Mesenchymal stem cell (in vitro differentiated cells and primary cell): ENCODE results near the gene HSD17B14. TPM values are rescaled to one million over a fixed set of nuclear protein-coding genes. Genes with fewer than 3 reads are reported as not detected.

Experiments used
- small RNA-seq: library from polyadenylated mRNA; stranded (forward); fragments of <200 nt; extraction: miRNeasy Mini kit (QIAGEN cat#:217004); gene quantifications from one replicate; pipeline ENCODE3, GENCODE V24; 2013; ENCODE audit warnings: low read depth

Gene HSD17B14

Small RNA genes lying within 50 kb of the gene (small RNA-seq; reads per million reads assigned to genes)
- gene RNU6-317P = not detected
